ENCODE results near the gene SOX13.

The SOX13 gene

GRCh38 chr1:204154568-204155255 lies 81.8 kb downstream of the SOX13 start:
- DNase-seq (ENCODE audit: low read depth), result no peak

DNA sequence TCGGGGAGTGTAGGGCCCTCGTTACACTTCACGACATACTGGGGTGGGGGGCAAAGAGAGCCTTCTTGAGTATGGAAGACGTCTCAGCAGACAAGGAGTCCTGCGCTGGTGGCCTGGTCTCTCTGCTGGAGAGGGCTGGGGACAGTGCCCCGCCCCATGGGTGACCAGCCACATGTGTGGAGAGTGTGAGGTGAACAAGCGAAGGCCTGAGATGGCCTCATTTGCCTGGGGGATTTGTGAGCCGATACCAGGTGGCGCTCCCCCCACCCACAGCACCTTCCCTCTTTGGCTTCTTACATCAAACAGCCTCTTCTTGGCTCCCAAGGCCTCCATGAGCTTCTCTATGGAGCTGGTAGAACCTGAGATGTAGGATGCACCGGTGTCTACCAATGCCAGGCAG lies 83.0 kb downstream of the SOX13 start:
- no peak for DNase-seq (ENCODE audit: low read depth)

GRCh38 chr1:204157962-204158361 lies 85.0 kb downstream of the SOX13 start:
- no peak for DNase-seq (ENCODE audit: low read depth)

DNA sequence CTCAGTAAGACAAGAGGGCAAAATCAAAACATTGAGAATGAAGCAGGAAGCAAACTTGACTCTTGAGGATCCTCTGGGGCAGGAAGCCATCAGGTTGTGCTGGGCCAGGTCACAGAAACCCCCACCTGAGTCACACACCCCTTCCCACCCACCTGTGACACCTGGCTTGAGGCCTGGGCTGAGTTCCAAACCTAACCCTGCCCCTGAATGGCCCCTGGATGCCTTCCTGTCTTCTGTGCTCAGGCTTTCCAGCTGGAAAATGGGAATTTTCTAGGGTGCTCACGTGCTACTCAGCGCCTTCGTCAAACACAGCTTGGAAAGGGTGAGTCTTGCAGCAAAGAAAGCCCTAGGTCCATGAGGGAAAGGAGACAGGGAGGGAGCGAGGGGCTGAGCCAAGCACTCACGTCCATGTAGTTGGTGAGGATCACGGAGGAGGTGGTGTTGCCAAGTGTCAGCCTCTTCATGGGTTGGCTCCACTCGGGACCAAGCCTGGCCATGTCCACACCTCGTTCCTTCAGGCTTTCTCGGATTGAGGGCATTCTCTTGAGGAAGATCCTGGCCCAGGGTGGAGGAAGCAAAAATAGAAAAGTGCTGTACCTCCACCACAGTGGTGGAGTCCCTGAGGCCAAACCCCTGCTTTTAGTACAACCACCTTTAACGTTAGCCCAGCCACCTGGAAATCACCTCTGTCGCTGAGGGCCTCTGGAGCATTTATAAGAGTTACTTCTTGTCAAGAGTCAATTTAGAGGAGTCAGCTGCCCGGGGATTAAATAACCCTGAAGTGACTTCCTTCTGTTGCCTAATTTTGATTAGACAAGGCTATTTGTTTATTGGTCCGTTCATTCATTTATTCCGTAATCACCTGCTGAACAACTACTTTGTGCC lies 88.9 kb downstream of the SOX13 start:
- no peak for DNase-seq (ENCODE audit: low read depth)

DNA sequence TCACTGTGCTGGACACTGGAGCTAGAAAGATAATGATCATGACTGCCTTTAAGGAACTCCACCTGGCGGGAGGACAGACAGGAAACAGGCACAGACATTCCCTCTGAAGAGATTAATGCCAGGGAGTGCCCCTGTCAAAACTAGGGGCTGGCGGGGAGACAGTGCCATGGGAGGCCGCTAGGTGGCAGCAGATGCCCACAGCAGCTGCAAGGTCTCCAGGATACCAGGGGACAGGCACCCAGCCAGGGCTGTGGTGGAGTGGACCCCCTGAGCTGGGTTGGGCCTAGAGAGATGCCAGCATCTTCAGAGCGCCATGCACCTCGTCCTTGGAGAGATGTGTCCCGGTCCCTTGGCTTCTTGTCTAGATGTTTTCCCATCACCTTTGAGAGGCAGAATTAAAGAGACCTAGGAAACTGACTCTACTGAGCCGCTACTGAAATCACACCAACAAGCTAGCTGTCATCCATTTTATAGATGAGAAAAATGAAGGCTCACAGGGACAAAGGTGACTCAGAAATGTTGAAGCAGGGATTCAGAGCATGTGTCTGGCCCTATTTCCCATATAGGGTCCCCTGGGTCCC lies 89.7 kb downstream of the SOX13 start:
- DNase-seq (ENCODE audit: low read depth), result peak; percentile 80

- DNase-seq (ENCODE audit: low read depth), result no peak
Measured at GRCh38 chr1:204166219-204166618, 93.3 kb downstream of the SOX13 start, which contains the start of gene REN. REN (minus strand) TSS chr1:204166337; CDS start chr1:204166293, 44 bp downstream.

DNA sequence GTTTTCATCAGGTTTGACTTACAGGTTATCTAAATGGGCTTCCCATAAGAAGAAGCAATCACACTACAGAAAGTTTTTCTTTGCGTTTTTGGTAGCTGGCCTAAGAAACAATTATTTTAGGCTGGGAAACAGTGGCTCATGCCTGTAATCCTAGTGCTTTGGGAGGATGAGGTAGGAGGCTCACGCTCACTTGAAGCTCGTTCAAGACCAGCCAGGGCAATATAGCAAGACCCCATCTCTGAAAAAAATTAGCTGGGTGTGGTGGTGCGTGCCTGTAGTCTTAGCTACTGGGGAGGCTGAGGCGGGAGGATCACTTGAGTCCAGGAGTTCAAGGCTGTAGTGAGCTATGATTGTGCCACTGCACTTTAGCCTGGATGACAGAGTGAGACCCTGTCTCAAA lies 94.8 kb downstream of the SOX13 start:
- no peak for DNase-seq (ENCODE audit: low read depth)

DNA sequence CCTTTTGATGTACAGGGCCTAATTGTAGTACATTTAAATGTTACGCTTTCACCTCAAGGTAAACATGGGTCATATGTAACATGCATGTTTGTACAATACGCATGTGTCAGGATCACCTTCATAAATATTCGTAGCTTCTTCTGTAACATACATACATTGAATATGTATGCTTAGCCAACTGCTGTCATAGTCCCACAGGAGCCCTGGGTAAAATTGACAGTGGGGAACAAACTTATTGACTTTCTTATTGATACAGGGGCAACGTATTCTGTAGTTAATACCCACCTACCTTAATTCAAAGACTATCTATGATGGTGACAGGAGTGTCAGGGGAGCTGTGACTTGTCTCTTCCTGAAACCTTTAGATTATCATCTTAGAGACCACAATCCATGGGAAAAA lies 96.9 kb downstream of the SOX13 start:
- peak; percentile 34 for DNase-seq (ENCODE audit: low read depth)

GRCh38 chr1:204170494-204171155 lies 97.7 kb downstream of the SOX13 start:
- DNase-seq (ENCODE audit: low read depth), result no peak

- peak; percentile 96 for DNase-seq (ENCODE audit: low read depth)
Measured at GRCh38 chr1:204171751-204172178, 98.8 kb downstream of the SOX13 start.

GRCh38 chr1:204172404-204173029 lies 99.6 kb downstream of the SOX13 start:
- DNase-seq (ENCODE audit: low read depth), result peak; percentile 11

- no peak for DNase-seq (ENCODE audit: low read depth)
Measured at GRCh38 chr1:204174958-204175357, 102.0 kb downstream of the SOX13 start.

GRCh38 chr1:204176049-204176448 lies 103.1 kb downstream of the SOX13 start:
- no peak for DNase-seq (ENCODE audit: low read depth)

- DNase-seq (ENCODE audit: low read depth), result peak; percentile 59
Measured at GRCh38 chr1:204177133-204177532, 104.2 kb downstream of the SOX13 start.

Data from ELR (cell line).